GM23338 (cell line): ENCODE measurements around the gene PCED1A. TPM values are rescaled to one million over a fixed set of nuclear protein-coding genes. Genes with fewer than 3 reads are reported as not detected.

Experiments used
- ATAC-seq: fragments of 200-7000 bp; cut with Tn5 transposase; 3 replicates; pipeline ENCODE4 v1.9.1; 2020
- DNase-seq: peaks from one replicate; pipeline ENCODE4 v3.0.0-alpha.2; 2015; ENCODE audit warnings: low spot score
- H2AFZ ChIP-seq: fragments of 200-600 bp; sonication (generic); 2 replicates; pipeline ENCODE4 v1.8.0; 2016; ENCODE audit warnings: antibody characterized with exemption, mild to moderate bottlenecking, moderate library complexity
- H3F3A ChIP-seq: fragments of 200-600 bp; sonication (generic); replicated peaks from 2 replicates; pipeline ENCODE4 v1.8.0; 2017; ENCODE audit warnings: antibody characterized with exemption, mixed run types, low read depth
- H3K27ac ChIP-seq: fragments of 200-600 bp; sonication (generic); 2 replicates; pipeline ENCODE4 v1.6.1; 2016; ENCODE audit warnings: low read depth
- H3K27me3 ChIP-seq: fragments of 200-600 bp; sonication (generic); 2 replicates; pipeline ENCODE4 v1.8.0; 2016; ENCODE audit warnings: mild to moderate bottlenecking, mixed run types, moderate library complexity; ENCODE audit not compliant: insufficient read depth
- H3K36me3 ChIP-seq: fragments of 200-600 bp; sonication (generic); 2 replicates; pipeline ENCODE4 v1.8.0; 2016; ENCODE audit warnings: mild to moderate bottlenecking; ENCODE audit not compliant: insufficient read depth
- H3K4me1 ChIP-seq: fragments of 200-600 bp; sonication (generic); 2 replicates; pipeline ENCODE4 v1.8.0; 2016; ENCODE audit warnings: mild to moderate bottlenecking, moderate library complexity; ENCODE audit not compliant: insufficient read depth
- H3K4me2 ChIP-seq: fragments of 200-600 bp; sonication (generic); 2 replicates; pipeline ENCODE4 v1.7.1; 2017; ENCODE audit warnings: mixed run types
- H3K4me3 ChIP-seq: fragments of 200-600 bp; sonication (generic); 2 replicates; pipeline ENCODE4 v1.6.1; 2016; ENCODE audit warnings: mixed run types
- H3K79me2 ChIP-seq: fragments of 200-600 bp; sonication (generic); replicated peaks from 2 replicates; pipeline ENCODE4 v1.8.0; 2017; ENCODE audit warnings: mild to moderate bottlenecking; ENCODE audit not compliant: insufficient read depth
- H3K9me2 ChIP-seq: fragments of 200-600 bp; sonication (generic); 2 replicates; pipeline ENCODE4 v1.8.0; 2017; ENCODE audit not compliant: insufficient read depth
- H4K20me1 ChIP-seq: fragments of 200-600 bp; sonication (generic); replicated peaks from 2 replicates; pipeline ENCODE4 v1.8.0; 2017; ENCODE audit warnings: mild to moderate bottlenecking; ENCODE audit not compliant: insufficient read depth
- H3K27ac Mint-ChIP-seq: 2 replicates; pipeline ENCODE4 v1.8.0; 2020; ENCODE audit warnings: inconsistent platforms, mild to moderate bottlenecking, moderate library complexity, mixed read lengths
- H3K27me3 Mint-ChIP-seq: 3 replicates; pipeline ENCODE4 v1.8.0; 2022; ENCODE audit warnings: low read depth, mild to moderate bottlenecking, moderate library complexity, mixed read lengths, inconsistent platforms; ENCODE audit not compliant: insufficient read depth, poor library complexity
- H3K36me3 Mint-ChIP-seq: 3 replicates; pipeline ENCODE4 v1.8.0; 2021; ENCODE audit warnings: low read depth, mild to moderate bottlenecking, inconsistent platforms, moderate library complexity, mixed read lengths
- H3K4me1 Mint-ChIP-seq: 3 replicates; pipeline ENCODE4 v1.8.0; 2020; ENCODE audit warnings: mild to moderate bottlenecking, inconsistent platforms, mixed read lengths
- H3K4me3 Mint-ChIP-seq: 3 replicates; pipeline ENCODE4 v1.8.0; 2021; ENCODE audit warnings: moderate library complexity, mild to moderate bottlenecking, inconsistent platforms, mixed read lengths
- H3K9me3 Mint-ChIP-seq: 3 replicates; pipeline ENCODE4 v1.8.0; 2020; ENCODE audit warnings: moderate library complexity, mild to moderate bottlenecking, inconsistent platforms, mixed read lengths
- CREB1 ChIP-seq: fragments of 250-450 bp; sonication (Bioruptor Pico); IDR thresholded peaks from 2 replicates; pipeline ENCODE4 v1.5.0; 2020; ENCODE audit warnings: low read depth, mild to moderate bottlenecking, moderate library complexity
- CTCF ChIP-seq, 2 experiments: fragments of 200-600 bp in 1 of 2; sonication (generic) in 1 of 2; conservative IDR thresholded peaks; 2 replicates each; pipeline versions ENCODE4 v1.5.1 to v1.6.1; 2016 to 2017; ENCODE audit warnings: antibody characterized with exemption in 2 of 2, low read depth in 2 of 2, mild to moderate bottlenecking in 2 of 2, moderate library complexity in 1 of 2
- ETS1 ChIP-seq: IDR thresholded peaks from 2 replicates; pipeline ENCODE4 v1.6.1; 2016; ENCODE audit warnings: antibody characterized with exemption
- EZH2 ChIP-seq: fragments of 200-600 bp; sonication (generic); IDR thresholded peaks from one replicate; pipeline ENCODE4 v1.8.0; 2017; ENCODE audit warnings: antibody characterized with exemption, mild to moderate bottlenecking, low read depth; ENCODE audit not compliant: unreplicated experiment
- EZH2phosphoT487 ChIP-seq: fragments of 200-600 bp; sonication (generic); IDR thresholded peaks from one replicate; pipeline ENCODE4 v1.8.1; 2018; ENCODE audit warnings: antibody characterized with exemption; ENCODE audit not compliant: unreplicated experiment
- JUNB ChIP-seq: IDR thresholded peaks from one replicate; pipeline ENCODE4 v1.6.1; 2016; ENCODE audit warnings: antibody characterized with exemption; ENCODE audit not compliant: unreplicated experiment
- NANOG ChIP-seq: IDR thresholded peaks from 2 replicates; pipeline ENCODE4 v1.6.1; 2016; ENCODE audit warnings: antibody characterized with exemption, borderline replicate concordance
- POLR2AphosphoS5 ChIP-seq: IDR thresholded peaks from 2 replicates; pipeline ENCODE4 v1.6.1; 2016; ENCODE audit warnings: antibody characterized with exemption, low read depth
- REST ChIP-seq: IDR thresholded peaks from one replicate; pipeline ENCODE4 v1.6.1; 2018; ENCODE audit warnings: antibody characterized with exemption; ENCODE audit not compliant: unreplicated experiment
- STAT1 ChIP-seq: IDR thresholded peaks from one replicate; pipeline ENCODE4 v1.6.1; 2016; ENCODE audit warnings: antibody characterized with exemption; ENCODE audit not compliant: unreplicated experiment
- ZNF114 ChIP-seq: fragments of 250-450 bp; sonication (Bioruptor Pico); IDR thresholded peaks from 2 replicates; pipeline ENCODE4 v1.5.0; 2020; ENCODE audit warnings: mild to moderate bottlenecking, moderate library complexity
- ZNF331 ChIP-seq: fragments of 250-450 bp; sonication (Bioruptor Pico); IDR thresholded peaks from 2 replicates; pipeline ENCODE4 v1.5.0; 2020; ENCODE audit warnings: low read depth, mild to moderate bottlenecking, moderate library complexity
- ZNF462 ChIP-seq: fragments of 250-450 bp; sonication (Bioruptor Pico); IDR thresholded peaks from 2 replicates; pipeline ENCODE4 v1.5.0; 2020; ENCODE audit warnings: mild to moderate bottlenecking, moderate library complexity
- polyA plus RNA-seq: library from polyadenylated mRNA; unstranded; fragments of >200 nt; fragmentation: Nextera tagmentation; extraction: Ambion mirVana; gene quantifications from 2 replicates; pipeline ENCODE4 v1.2.1, GENCODE V29; 2016
- total RNA-seq: library from RNA; depleted of rRNA; stranded (reverse); fragments of >200 nt; shearing (Covaris generic); gene quantifications from 2 replicates; pipeline ENCODE4 v1.2.3, GENCODE V29; 2014

Gene PCED1A
- total and polyA plus RNA-seq, 2 experiments from 2014 or later = 5.0 to 8.9 TPM

- DNase-seq (no peak), ATAC-seq (no peak)
- no peaks in the 10 kb centered on the region for H3K9me2 ChIP-seq
- Mint-ChIP-seq H3K4me3 (no peak within 1 kb of the TSS), H3K4me1 (peaks cover 8% of the 10 kb centered on the region), H3K36me3 (peaks cover 3% of the 10 kb centered on the region; the same call in 1 of the 3 replicates), H3K9me3 (peaks cover 9% of the 10 kb centered on the region), H3K27me3 (peaks cover 23% of the 10 kb centered on the region), H3K27ac (no peak within 1 kb of the TSS)
- H3K4me3 ChIP-seq = no peak within 1 kb of the TSS
- H3F3A ChIP-seq = no peaks in the 10 kb centered on the region
- H2AFZ ChIP-seq = no peak within 1 kb of the TSS
- H3K36me3 ChIP-seq = no peaks in the 10 kb centered on the region
- no peak within 1 kb of the TSS for H3K4me2 ChIP-seq
- TF ChIP-seq EZH2phosphoT487 (no peak), ZNF331 (CRISPR knock-in tag) (no peak), CREB1 (no peak), ZNF114 (no peak), ETS1 (no peak), NANOG (no peak), REST (no peak), POLR2AphosphoS5 (no peak), ZNF462 (CRISPR knock-in tag) (no peak), JUNB (no peak), STAT1 (no peak), EZH2 (no peak), CTCF (conservative IDR thresholded peaks at IDR 0.05; ENCODE audit: low read depth in 2 of 2) (no peak)
- no peaks in the 10 kb centered on the region for H3K79me2 ChIP-seq
- no peaks in the 10 kb centered on the region for H4K20me1 ChIP-seq
- H3K27me3 ChIP-seq = peaks cover 56% of the 10 kb centered on the region
- 0 out of 2 replicates have a peak, but pooled peaks cover 4% of the 10 kb centered on the region for H3K4me1 ChIP-seq
- no peak within 1 kb of the TSS for H3K27ac ChIP-seq
Observed at GRCh38 chr20:2816030-2816582, 24.3 kb downstream of the PCED1A start, which contains the start of gene TMEM239. Gene TMEM239 (plus strand): TSS chr20:2816364. CDS start chr20:2816555, 191 bp downstream.
